ENCODE results near the gene INAFM2. TPM values are rescaled to one million over a fixed set of nuclear protein-coding genes. Genes with fewer than 3 reads are reported as not detected.

INAFM2 gene
- total and polyA plus RNA-seq, 4 donors, result 3.3 to 5.7 (median 4.4) TPM

DNA sequence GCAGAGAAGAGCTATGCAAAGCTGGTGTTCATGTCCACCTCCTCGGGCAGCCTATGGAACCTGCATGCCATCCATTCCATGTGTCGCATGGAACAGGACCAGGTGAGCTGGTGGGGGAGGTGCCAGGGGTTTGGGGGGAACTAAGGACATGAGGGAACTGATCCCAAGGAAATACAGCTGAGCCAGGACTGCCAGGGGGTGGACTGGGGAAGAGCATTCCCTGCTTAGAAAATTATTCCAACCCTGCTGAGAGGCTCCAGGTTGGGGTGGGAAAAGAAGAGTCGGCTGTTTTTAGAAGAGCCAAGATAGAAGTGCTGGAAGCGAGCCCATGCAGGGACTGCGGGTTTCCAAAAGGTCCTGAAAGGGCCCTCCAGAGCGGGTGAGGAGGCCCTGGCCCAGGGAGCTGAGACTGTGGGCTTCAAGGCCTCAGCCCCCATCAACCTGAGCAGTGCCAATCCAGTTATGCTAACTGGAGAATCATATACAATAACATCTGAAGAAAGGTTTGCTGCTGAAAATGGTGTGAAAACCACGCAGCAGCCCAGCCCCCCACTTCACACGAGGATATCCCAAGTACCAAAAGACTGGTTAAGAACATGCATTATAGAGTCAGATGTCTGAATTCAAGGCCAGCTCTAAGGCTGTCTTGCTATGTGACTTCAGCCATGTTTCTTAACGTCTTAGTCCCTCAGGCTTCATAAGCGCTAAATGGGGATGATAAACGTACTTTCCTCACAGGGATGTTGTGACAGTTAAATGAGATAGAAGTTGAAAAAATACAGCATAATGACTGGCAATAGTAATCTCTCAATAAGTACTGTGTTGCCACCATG is 42.3 kb downstream of the INAFM2 start:
- Histone ChIP-seq H3K27ac (ENCODE audit: low read depth in 1 of 2, low read length in 2 of 2) (no peak overlapping the region), H3K36me3 (ENCODE audit: control insufficient read depth in 4 of 4, insufficient read depth in 3 of 4, low read depth in 1 of 4, low read length in 3 of 4) (no peaks in the 10 kb centered on the region), H3K9ac (ENCODE audit: low read depth in 1 of 2, low read length in 2 of 2) (no peak overlapping the region), H3K4me1 (ENCODE audit: control insufficient read depth in 4 of 4, insufficient read depth in 4 of 4, low read length in 3 of 4) (peaks cover 6 to 24% (median 13%) of the 10 kb centered on the region in 4 donors), H3K27me3 (ENCODE audit: control insufficient read depth in 4 of 4, insufficient read depth in 4 of 4, low read length in 3 of 4) (no peaks in the 10 kb centered on the region), H3K4me3 (ENCODE audit: low read depth in 1 of 3, low read length in 3 of 3) (no peak overlapping the region), H3K9me3 (ENCODE audit: control insufficient read depth in 4 of 4, low read length in 3 of 4) (no peaks in the 10 kb centered on the region)
- DNase-seq (ENCODE audit: low spot score), result no peak
- WGBS, result 91% methylated on average over 11 of the region's 11 CpGs
- TF ChIP-seq HNF4A (conservative IDR thresholded peaks at IDR 0.05) (no peak), MAX (IDR thresholded peaks at IDR 0.05) (no peak), NR2F2 (IDR thresholded peaks at IDR 0.05) (no peak), EGR1 (IDR thresholded peaks at IDR 0.05; ENCODE audit: low read depth in 2 of 2) (no peak), SP1 (IDR thresholded peaks at IDR 0.05) (no peak), FOXA2 (IDR thresholded peaks at IDR 0.05) (no peak), RXRA (IDR thresholded peaks at IDR 0.05) (no peak), ZBTB33 (IDR thresholded peaks at IDR 0.05) (no peak), RAD21 (IDR thresholded peaks at IDR 0.05) (no peak), TAF1 (conservative IDR thresholded peaks at IDR 0.05) (no peak), GABPA (IDR thresholded peaks at IDR 0.05 in 1 of 2, conservative IDR thresholded peaks at IDR 0.05 in 1 of 2) (no peak), HNF4G (IDR thresholded peaks at IDR 0.05) (no peak)
- TF ChIP-seq, protein P1, sequence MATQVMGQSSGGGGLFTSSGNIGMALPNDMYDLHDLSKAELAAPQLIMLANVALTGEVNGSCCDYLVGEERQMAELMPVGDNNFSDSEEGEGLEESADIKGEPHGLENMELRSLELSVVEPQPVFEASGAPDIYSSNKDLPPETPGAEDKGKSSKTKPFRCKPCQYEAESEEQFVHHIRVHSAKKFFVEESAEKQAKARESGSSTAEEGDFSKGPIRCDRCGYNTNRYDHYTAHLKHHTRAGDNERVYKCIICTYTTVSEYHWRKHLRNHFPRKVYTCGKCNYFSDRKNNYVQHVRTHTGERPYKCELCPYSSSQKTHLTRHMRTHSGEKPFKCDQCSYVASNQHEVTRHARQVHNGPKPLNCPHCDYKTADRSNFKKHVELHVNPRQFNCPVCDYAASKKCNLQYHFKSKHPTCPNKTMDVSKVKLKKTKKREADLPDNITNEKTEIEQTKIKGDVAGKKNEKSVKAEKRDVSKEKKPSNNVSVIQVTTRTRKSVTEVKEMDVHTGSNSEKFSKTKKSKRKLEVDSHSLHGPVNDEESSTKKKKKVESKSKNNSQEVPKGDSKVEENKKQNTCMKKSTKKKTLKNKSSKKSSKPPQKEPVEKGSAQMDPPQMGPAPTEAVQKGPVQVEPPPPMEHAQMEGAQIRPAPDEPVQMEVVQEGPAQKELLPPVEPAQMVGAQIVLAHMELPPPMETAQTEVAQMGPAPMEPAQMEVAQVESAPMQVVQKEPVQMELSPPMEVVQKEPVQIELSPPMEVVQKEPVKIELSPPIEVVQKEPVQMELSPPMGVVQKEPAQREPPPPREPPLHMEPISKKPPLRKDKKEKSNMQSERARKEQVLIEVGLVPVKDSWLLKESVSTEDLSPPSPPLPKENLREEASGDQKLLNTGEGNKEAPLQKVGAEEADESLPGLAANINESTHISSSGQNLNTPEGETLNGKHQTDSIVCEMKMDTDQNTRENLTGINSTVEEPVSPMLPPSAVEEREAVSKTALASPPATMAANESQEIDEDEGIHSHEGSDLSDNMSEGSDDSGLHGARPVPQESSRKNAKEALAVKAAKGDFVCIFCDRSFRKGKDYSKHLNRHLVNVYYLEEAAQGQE (IDR thresholded peaks at IDR 0.05), result no peak
- TF ChIP-seq, protein P2, sequence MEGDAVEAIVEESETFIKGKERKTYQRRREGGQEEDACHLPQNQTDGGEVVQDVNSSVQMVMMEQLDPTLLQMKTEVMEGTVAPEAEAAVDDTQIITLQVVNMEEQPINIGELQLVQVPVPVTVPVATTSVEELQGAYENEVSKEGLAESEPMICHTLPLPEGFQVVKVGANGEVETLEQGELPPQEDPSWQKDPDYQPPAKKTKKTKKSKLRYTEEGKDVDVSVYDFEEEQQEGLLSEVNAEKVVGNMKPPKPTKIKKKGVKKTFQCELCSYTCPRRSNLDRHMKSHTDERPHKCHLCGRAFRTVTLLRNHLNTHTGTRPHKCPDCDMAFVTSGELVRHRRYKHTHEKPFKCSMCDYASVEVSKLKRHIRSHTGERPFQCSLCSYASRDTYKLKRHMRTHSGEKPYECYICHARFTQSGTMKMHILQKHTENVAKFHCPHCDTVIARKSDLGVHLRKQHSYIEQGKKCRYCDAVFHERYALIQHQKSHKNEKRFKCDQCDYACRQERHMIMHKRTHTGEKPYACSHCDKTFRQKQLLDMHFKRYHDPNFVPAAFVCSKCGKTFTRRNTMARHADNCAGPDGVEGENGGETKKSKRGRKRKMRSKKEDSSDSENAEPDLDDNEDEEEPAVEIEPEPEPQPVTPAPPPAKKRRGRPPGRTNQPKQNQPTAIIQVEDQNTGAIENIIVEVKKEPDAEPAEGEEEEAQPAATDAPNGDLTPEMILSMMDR (IDR thresholded peaks at IDR 0.05; ENCODE audit: low read depth, low read length, missing input control), result no peak
- TF ChIP-seq, protein P3, sequence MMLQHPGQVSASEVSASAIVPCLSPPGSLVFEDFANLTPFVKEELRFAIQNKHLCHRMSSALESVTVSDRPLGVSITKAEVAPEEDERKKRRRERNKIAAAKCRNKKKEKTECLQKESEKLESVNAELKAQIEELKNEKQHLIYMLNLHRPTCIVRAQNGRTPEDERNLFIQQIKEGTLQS (IDR thresholded peaks at IDR 0.05), result no peak

Data from liver (tissue), 9 donors.